CD14-positive monocyte (primary cell): ENCODE results near the gene MBP. TPM values are rescaled to one million over a fixed set of nuclear protein-coding genes. Genes with fewer than 3 reads are reported as not detected.
A peak's percentile ranks its signal among the peaks of the same experiment; 100 is the strongest.

ENCODE experiments used
- DNase-seq, 3 donors: peaks; one replicate each; pipeline ENCODE4 v3.0.0-alpha.2; 2011 to 2022
- H2AFZ ChIP-seq: 2 replicates; pipeline ENCODE4 v1.6.0; 2012; ENCODE audit warnings: mild to moderate bottlenecking, low read depth, low read length, inconsistent platforms; ENCODE audit not compliant: insufficient read depth, poor library complexity, severe bottlenecking
- H3K27ac ChIP-seq, 2 donors: 1 replicate in 1 of 2; 2 replicates in 1 of 2; pipeline ENCODE4 v1.5.1; 2012 to 2013; ENCODE audit warnings: low read length in 2 of 2, control low read depth in 1 of 2, inconsistent platforms in 1 of 2, low read depth in 1 of 2, mild to moderate bottlenecking in 1 of 2
- H3K27me3 ChIP-seq, 2 donors: one replicate each; pipeline versions ENCODE4 v1.6.0 to v1.6.1; 2011 to 2013; ENCODE audit warnings: low read length in 2 of 2; ENCODE audit not compliant: control insufficient read depth in 2 of 2, insufficient read depth in 2 of 2
- H3K36me3 ChIP-seq, 2 donors: replicated peaks in 1 of 2; 1 replicate in 1 of 2; 2 replicates in 1 of 2; pipeline versions ENCODE4 v1.5.1 to v1.6.1; 2012 to 2013; ENCODE audit warnings: low read length in 2 of 2, control low read depth in 1 of 2, inconsistent platforms in 1 of 2, mild to moderate bottlenecking in 1 of 2; ENCODE audit not compliant: insufficient read depth in 2 of 2, control insufficient read depth in 1 of 2
- H3K4me1 ChIP-seq, 2 donors: 1 replicate in 1 of 2; 2 replicates in 1 of 2; pipeline versions ENCODE4 v1.5.1 to v1.6.1; 2012 to 2013; ENCODE audit warnings: low read length in 2 of 2, control low read depth in 1 of 2, inconsistent platforms in 1 of 2, mild to moderate bottlenecking in 1 of 2, moderate library complexity in 1 of 2; ENCODE audit not compliant: insufficient read depth in 2 of 2, control insufficient read depth in 1 of 2
- H3K4me2 ChIP-seq: replicated peaks from 2 replicates; pipeline ENCODE3; 2012; ENCODE audit warnings: low read length, moderate library complexity, mild to moderate bottlenecking; ENCODE audit not compliant: poor library complexity, severe bottlenecking; ENCODE audit errors: extremely low read depth
- H3K4me3 ChIP-seq, 3 experiments: fragments of 200-600 bp in 1 of 3; sonication (generic) in 1 of 3; replicated peaks in 1 of 3; 1 replicate in 2 of 3; 2 replicates in 1 of 3; pipeline ENCODE4 v1.5.1; 2011 to 2013; ENCODE audit warnings: low read length in 3 of 3, mild to moderate bottlenecking in 3 of 3, control low read depth in 2 of 3, low read depth in 2 of 3, inconsistent platforms in 1 of 3, moderate library complexity in 1 of 3
- H3K79me2 ChIP-seq: 2 replicates; pipeline ENCODE4 v1.6.0; 2012; ENCODE audit warnings: mild to moderate bottlenecking, control low read depth, inconsistent platforms, low read length, moderate library complexity; ENCODE audit not compliant: insufficient read depth
- H3K9ac ChIP-seq: 2 replicates; pipeline ENCODE4 v1.6.0; 2017; ENCODE audit warnings: low read length, mild to moderate bottlenecking; ENCODE audit not compliant: insufficient read depth, poor library complexity, severe bottlenecking
- H3K9me3 ChIP-seq, 2 donors: replicated peaks in 1 of 2; 1 replicate in 1 of 2; 2 replicates in 1 of 2; pipeline versions ENCODE4 v1.5.1 to v1.6.1; 2012 to 2013; ENCODE audit warnings: low read length in 2 of 2, control low read depth in 1 of 2; ENCODE audit not compliant: control insufficient read depth in 1 of 2, insufficient read depth in 1 of 2
- H4K20me1 ChIP-seq: 2 replicates; pipeline ENCODE4 v1.6.0; 2012; ENCODE audit warnings: mild to moderate bottlenecking, low read length, control low read depth, moderate library complexity; ENCODE audit not compliant: insufficient read depth
- H3K27ac Mint-ChIP-seq, 7 donors: one replicate each; pipeline ENCODE4 v1.8.0; 2020; ENCODE audit warnings: mild to moderate bottlenecking in 7 of 7, mixed read lengths in 7 of 7, moderate library complexity in 6 of 7, inconsistent platforms in 2 of 7
- H3K27me3 Mint-ChIP-seq, 3 donors: one replicate each; pipeline ENCODE4 v1.8.0; 2021 to 2022; ENCODE audit warnings: low read depth in 3 of 3, mild to moderate bottlenecking in 3 of 3, mixed read lengths in 3 of 3, moderate library complexity in 3 of 3, inconsistent platforms in 1 of 3
- H3K36me3 Mint-ChIP-seq, 2 donors: one replicate each; pipeline ENCODE4 v1.8.0; 2020; ENCODE audit warnings: mixed read lengths in 2 of 2, inconsistent platforms in 1 of 2, mild to moderate bottlenecking in 1 of 2
- H3K4me1 Mint-ChIP-seq: one replicate; pipeline ENCODE4 v1.8.0; 2020; ENCODE audit warnings: mild to moderate bottlenecking, mixed read lengths
- H3K4me3 Mint-ChIP-seq, 2 donors: one replicate each; pipeline ENCODE4 v1.8.0; 2020; ENCODE audit warnings: mild to moderate bottlenecking in 2 of 2, mixed read lengths in 2 of 2, moderate library complexity in 1 of 2
- H3K9me3 Mint-ChIP-seq, 7 donors: one replicate each; pipeline ENCODE4 v1.8.0; 2020 to 2022; ENCODE audit warnings: mixed read lengths in 7 of 7, mild to moderate bottlenecking in 6 of 7, moderate library complexity in 6 of 7, inconsistent platforms in 2 of 7
- CTCF ChIP-seq: fragments of 200-600 bp; IDR thresholded peaks from one replicate; pipeline ENCODE4 v1.8.0; 2022; ENCODE audit warnings: antibody characterized with exemption, mild to moderate bottlenecking
- WGBS: methylation state at CpG from one replicate; pipeline ENCODE4 v1.1.5; 2013; ENCODE audit warnings: missing lambda C conversion rate; ENCODE audit not compliant: insufficient coverage; 5-methylcytosine and 5-hydroxymethylcytosine counted together
- intact Hi-C, 2 donors: fragments of 100-400 bp; cut with micrococcal nuclease; formaldehyde crosslinking; loops; one replicate each; pipeline versions ENCODE4 v1.15.0 to v1.15.1; 2023
- polyA plus RNA-seq, 3 donors: library from polyadenylated mRNA; depleted of rRNA in 1 of 3; unstranded in 2 of 3; stranded (reverse) in 1 of 3; fragments of 300-500 nt in 2 of 3; fragments of >200 nt in 1 of 3; fragmentation: Illumina TruSeq in 2 of 3; gene quantifications; 1 replicate in 2 of 3; 2 replicates in 1 of 3; pipeline ENCODE4 v1.2.3, GENCODE V29; 2012 to 2021

MBP gene
- polyA plus RNA-seq, 3 donors = 47.7 to 81.0 (median 50.4) TPM

- no peak overlapping the region for H2AFZ ChIP-seq
- no peak overlapping the region for H3K4me3 Mint-ChIP-seq
- H3K36me3 ChIP-seq = peaks cover 0 to 4% of the 10 kb centered on the region in 2 donors
- no peaks in the 10 kb centered on the region for H3K79me2 ChIP-seq
- peaks cover 0 to 6% (median 2%) of the 10 kb centered on the region in 3 donors for H3K27me3 Mint-ChIP-seq
- no peak overlapping the region for H3K4me3 ChIP-seq
- no peak overlapping the region for H3K4me2 ChIP-seq
- H3K9me3 ChIP-seq = no peaks in the 10 kb centered on the region
- peaks cover 0 to 3% of the 10 kb centered on the region in 2 donors for H3K4me1 ChIP-seq
- H3K36me3 Mint-ChIP-seq = peaks cover 3 to 12% of the 10 kb centered on the region in 2 donors
- no peak overlapping the region for H3K9ac ChIP-seq
- intact Hi-C loops = no loop called here
- H3K27ac ChIP-seq = no peak overlapping the region
- no peaks in the 10 kb centered on the region for H4K20me1 ChIP-seq
- H3K9me3 Mint-ChIP-seq = peaks cover 0 to 2% (median 0%) of the 10 kb centered on the region in 7 donors
- no peaks in the 10 kb centered on the region for H3K27me3 ChIP-seq
- TF ChIP-seq CTCF = no peak
- peaks cover 3% of the 10 kb centered on the region for H3K4me1 Mint-ChIP-seq
- WGBS = 100% methylated on average over 1 of the region's 14 CpGs
- DNase-seq = no peak
- H3K27ac Mint-ChIP-seq = no peak overlapping the region
These were observed 154.0 kb downstream of the MBP start for GRCh38 chr18:76978616-76979015.

DNA sequence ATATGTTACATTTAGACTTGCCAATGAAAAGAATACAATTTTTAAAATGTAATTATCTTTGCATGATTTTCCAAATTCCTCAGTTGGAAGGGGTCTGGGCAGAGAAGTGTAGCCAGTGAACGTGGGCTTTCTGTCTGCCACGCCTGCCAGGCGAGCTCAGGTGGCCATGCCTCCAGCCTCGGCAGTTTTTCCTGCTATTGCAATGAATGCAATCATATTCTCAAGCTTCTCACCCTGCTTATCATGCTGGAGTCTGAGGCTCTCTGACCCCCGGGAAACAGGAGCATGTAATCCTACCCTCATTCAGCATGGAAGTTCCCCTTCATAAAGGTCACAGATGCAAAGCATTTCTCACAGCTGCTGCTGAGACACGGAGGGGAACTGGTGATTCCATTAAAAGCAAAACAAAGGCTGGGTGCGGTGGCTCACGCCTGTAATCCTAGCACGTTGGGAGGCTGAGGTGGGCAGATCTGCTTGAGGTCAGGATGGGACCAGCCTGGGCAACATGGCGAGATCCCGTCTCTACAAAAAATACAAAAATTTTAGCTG, 154.8 kb downstream of the MBP start:
- 98% methylated on average over 9 of the region's 11 CpGs for WGBS
- no peak overlapping the region for H3K4me2 ChIP-seq

More for the DNA sequence above, 154.8 kb downstream of the MBP start:
- no peak for TF ChIP-seq CTCF
- Histone ChIP-seq H3K36me3 (peaks cover 0 to 6% of the 10 kb centered on the region in 2 donors), H3K4me3 (no peak overlapping the region), H3K27me3 (no peaks in the 10 kb centered on the region), H3K9me3 (no peaks in the 10 kb centered on the region), H4K20me1 (no peaks in the 10 kb centered on the region), H3K27ac (no peak overlapping the region), H2AFZ (no peak overlapping the region), H3K79me2 (no peaks in the 10 kb centered on the region), H3K9ac (no peak overlapping the region), H3K4me1 (no peaks in the 10 kb centered on the region)
- intact Hi-C loops = no loop called here
- peaks cover 5 to 13% of the 10 kb centered on the region in 2 donors for H3K36me3 Mint-ChIP-seq
- peaks cover 0 to 2% (median 0%) of the 10 kb centered on the region in 7 donors for H3K9me3 Mint-ChIP-seq
- peak overlapping the region in 1 of 7 donors; percentile 33 for H3K27ac Mint-ChIP-seq
- H3K4me1 Mint-ChIP-seq = no peaks in the 10 kb centered on the region
- DNase-seq = no peak
- H3K4me3 Mint-ChIP-seq = peak overlapping the region in 1 of 2 donors; percentile 25
- peaks cover 0 to 6% (median 0%) of the 10 kb centered on the region in 3 donors for H3K27me3 Mint-ChIP-seq
